Measurements from ENCODE around the gene CAPN8. TPM values are rescaled to one million over a fixed set of nuclear protein-coding genes. Genes with fewer than 3 reads are reported as not detected.

Gene CAPN8
- total RNA-seq, 1 experiment from 2014 or later: 0.54 TPM

DNA sequence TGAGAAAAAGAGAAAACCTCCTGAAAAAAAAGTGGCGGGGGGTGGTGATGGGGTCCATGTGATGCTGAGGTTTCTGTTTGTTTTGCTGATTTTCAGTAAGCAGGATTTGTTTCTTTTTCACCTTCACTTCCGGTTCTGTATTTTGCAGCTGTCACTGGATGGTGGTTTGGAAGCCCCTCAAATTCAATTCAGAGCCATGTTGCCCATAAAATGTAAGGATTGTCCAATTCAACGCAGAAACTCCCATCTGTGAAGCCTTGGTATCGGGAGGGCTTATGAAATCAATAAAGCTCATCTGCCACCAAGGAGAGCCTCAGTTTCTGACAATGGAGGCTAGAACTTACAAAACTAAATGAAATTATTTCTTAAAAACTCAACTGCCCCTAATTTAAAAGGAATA is 12.1 kb downstream of the CAPN8 start:
- Histone ChIP-seq H3K4me1 (ENCODE audit: control insufficient read depth in 1 of 2, insufficient read depth in 2 of 2, low read length in 2 of 2) (peaks cover 15 to 23% of the 10 kb centered on the region in 2 experiments), H3K4me2 (ENCODE audit: low read length) (no peak overlapping the region), H3K36me3 (ENCODE audit: control insufficient read depth in 1 of 2, insufficient read depth in 2 of 2, low read length in 2 of 2) (no peaks in the 10 kb centered on the region), H3K9ac (ENCODE audit: low read length) (no peak overlapping the region), H3K4me3 (replicated peaks in 1 of 2; ENCODE audit: low read depth in 1 of 2, low read length in 2 of 2) (no peak overlapping the region), H3K27me3 (ENCODE audit: insufficient read depth, low read length) (no peaks in the 10 kb centered on the region), H2AFZ (ENCODE audit: low read depth, low read length, poor library complexity, severe bottlenecking) (no peak overlapping the region), H4K20me1 (ENCODE audit: insufficient read depth) (no peaks in the 10 kb centered on the region), H3K9me3 (ENCODE audit: control insufficient read depth in 1 of 2, insufficient read depth in 1 of 2, low read depth in 1 of 2, low read length in 2 of 2) (no peaks in the 10 kb centered on the region), H3K9me2 (ENCODE audit: insufficient read depth) (no peaks in the 10 kb centered on the region), H3K79me2 (ENCODE audit: insufficient read depth, low read length) (no peaks in the 10 kb centered on the region), H3K27ac (ENCODE audit: low read depth, low read length) (no peak overlapping the region)
- POLR2A ChIA-PET: no interaction called here
- CTCF ChIA-PET: interaction anchor here (1.3 kb wide), 1 partner anchor 25 kb away, joined by 6 read pairs; no protein-coding TSS in a partner anchor
- RAD21 ChIA-PET (ENCODE audit: low non-redundant PET in 1 of 2, low total read pairs in 2 of 2, uncharacterized antibody in 2 of 2, unreplicated experiment in 2 of 2): no interaction called here
- no peak for DNase-seq (ENCODE audit: low read depth, low spot score)
- TF ChIP-seq FOSL1 (IDR thresholded peaks at IDR 0.05; ENCODE audit: low read depth) (no peak), TCF7L2 (IDR thresholded peaks at IDR 0.05; ENCODE audit: borderline replicate concordance, extremely low read depth, insufficient read depth, insufficient read length) (no peak), ELF1 (IDR thresholded peaks at IDR 0.05; ENCODE audit: borderline replicate concordance, low read depth) (no peak), YY1 (IDR thresholded peaks at IDR 0.05; ENCODE audit: extremely low read depth, insufficient replicate concordance, low read depth, low read length) (no peak), EZH2 (IDR thresholded peaks at IDR 0.05) (no peak), CBX3 (IDR thresholded peaks at IDR 0.05; ENCODE audit: low read depth) (no peak), JUND (IDR thresholded peaks at IDR 0.05) (no peak), EZH2phosphoT487 (IDR thresholded peaks at IDR 0.05; ENCODE audit: borderline replicate concordance) (no peak), RAD21 (IDR thresholded peaks at IDR 0.05; ENCODE audit: low read depth) (no peak), CEBPB (IDR thresholded peaks at IDR 0.05; ENCODE audit: low read depth) (no peak)
- TF ChIP-seq, protein P1, sequence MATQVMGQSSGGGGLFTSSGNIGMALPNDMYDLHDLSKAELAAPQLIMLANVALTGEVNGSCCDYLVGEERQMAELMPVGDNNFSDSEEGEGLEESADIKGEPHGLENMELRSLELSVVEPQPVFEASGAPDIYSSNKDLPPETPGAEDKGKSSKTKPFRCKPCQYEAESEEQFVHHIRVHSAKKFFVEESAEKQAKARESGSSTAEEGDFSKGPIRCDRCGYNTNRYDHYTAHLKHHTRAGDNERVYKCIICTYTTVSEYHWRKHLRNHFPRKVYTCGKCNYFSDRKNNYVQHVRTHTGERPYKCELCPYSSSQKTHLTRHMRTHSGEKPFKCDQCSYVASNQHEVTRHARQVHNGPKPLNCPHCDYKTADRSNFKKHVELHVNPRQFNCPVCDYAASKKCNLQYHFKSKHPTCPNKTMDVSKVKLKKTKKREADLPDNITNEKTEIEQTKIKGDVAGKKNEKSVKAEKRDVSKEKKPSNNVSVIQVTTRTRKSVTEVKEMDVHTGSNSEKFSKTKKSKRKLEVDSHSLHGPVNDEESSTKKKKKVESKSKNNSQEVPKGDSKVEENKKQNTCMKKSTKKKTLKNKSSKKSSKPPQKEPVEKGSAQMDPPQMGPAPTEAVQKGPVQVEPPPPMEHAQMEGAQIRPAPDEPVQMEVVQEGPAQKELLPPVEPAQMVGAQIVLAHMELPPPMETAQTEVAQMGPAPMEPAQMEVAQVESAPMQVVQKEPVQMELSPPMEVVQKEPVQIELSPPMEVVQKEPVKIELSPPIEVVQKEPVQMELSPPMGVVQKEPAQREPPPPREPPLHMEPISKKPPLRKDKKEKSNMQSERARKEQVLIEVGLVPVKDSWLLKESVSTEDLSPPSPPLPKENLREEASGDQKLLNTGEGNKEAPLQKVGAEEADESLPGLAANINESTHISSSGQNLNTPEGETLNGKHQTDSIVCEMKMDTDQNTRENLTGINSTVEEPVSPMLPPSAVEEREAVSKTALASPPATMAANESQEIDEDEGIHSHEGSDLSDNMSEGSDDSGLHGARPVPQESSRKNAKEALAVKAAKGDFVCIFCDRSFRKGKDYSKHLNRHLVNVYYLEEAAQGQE (IDR thresholded peaks at IDR 0.05; ENCODE audit: low read depth): no peak
- TF ChIP-seq, protein P2, sequence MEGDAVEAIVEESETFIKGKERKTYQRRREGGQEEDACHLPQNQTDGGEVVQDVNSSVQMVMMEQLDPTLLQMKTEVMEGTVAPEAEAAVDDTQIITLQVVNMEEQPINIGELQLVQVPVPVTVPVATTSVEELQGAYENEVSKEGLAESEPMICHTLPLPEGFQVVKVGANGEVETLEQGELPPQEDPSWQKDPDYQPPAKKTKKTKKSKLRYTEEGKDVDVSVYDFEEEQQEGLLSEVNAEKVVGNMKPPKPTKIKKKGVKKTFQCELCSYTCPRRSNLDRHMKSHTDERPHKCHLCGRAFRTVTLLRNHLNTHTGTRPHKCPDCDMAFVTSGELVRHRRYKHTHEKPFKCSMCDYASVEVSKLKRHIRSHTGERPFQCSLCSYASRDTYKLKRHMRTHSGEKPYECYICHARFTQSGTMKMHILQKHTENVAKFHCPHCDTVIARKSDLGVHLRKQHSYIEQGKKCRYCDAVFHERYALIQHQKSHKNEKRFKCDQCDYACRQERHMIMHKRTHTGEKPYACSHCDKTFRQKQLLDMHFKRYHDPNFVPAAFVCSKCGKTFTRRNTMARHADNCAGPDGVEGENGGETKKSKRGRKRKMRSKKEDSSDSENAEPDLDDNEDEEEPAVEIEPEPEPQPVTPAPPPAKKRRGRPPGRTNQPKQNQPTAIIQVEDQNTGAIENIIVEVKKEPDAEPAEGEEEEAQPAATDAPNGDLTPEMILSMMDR (IDR thresholded peaks at IDR 0.05 in 2 of 3, conservative IDR thresholded peaks at IDR 0.05 in 1 of 3; ENCODE audit: borderline replicate concordance in 1 of 3, insufficient read depth in 1 of 3, low read depth in 2 of 3, low read length in 2 of 3): no peak
- BruUV-seq (replicated peaks): no TSS peak
- intact Hi-C loops (cut with micrococcal nuclease): no loop called here
- ATAC-seq: no peak
